Activated T-helper 1 cell treated with anti-CD3 and anti-CD28 coated beads, Interleukin-12 subunit alpha, Interleukin-12 subunit beta, Interleukin-2, Interleukin-4 antibody, amounts not matched to agents 30 ng/mL and 10 ng/mL and 1 ng/mL, durations not matched to agents 14 hours and 24 hours and 36 hours (primary cell): ENCODE measurements around the gene C1orf87. TPM values are rescaled to one million over a fixed set of nuclear protein-coding genes. Genes with fewer than 3 reads are reported as not detected.

Source experiments
- DNase-seq: peaks from one replicate; pipeline ENCODE4 v3.0.0; 2021; ENCODE audit warnings: low spot score
- H3K27ac Mint-ChIP-seq: one replicate; pipeline ENCODE4 v1.8.0; 2021; ENCODE audit warnings: mild to moderate bottlenecking, mixed read lengths
- H3K27me3 Mint-ChIP-seq: one replicate; pipeline ENCODE4 v1.8.0; 2022; ENCODE audit warnings: mild to moderate bottlenecking, moderate library complexity, mixed read lengths; ENCODE audit not compliant: insufficient read depth
- H3K36me3 Mint-ChIP-seq: one replicate; pipeline ENCODE4 v1.8.0; 2021; ENCODE audit warnings: low read depth, mixed read lengths
- H3K4me1 Mint-ChIP-seq: one replicate; pipeline ENCODE4 v1.8.0; 2021; ENCODE audit warnings: low read depth, mixed read lengths
- H3K4me3 Mint-ChIP-seq: one replicate; pipeline ENCODE4 v1.8.0; 2021; ENCODE audit warnings: mild to moderate bottlenecking, moderate library complexity, mixed read lengths
- H3K9me3 Mint-ChIP-seq: one replicate; pipeline ENCODE4 v1.8.0; 2021; ENCODE audit warnings: mixed read lengths
- intact Hi-C: fragments of 100-400 bp; cut with micrococcal nuclease; formaldehyde crosslinking; loops from one replicate; pipeline ENCODE4 v1.15.1; 2024
- total RNA-seq: library from RNA; stranded (reverse); gene quantifications from 2 replicates; pipeline ENCODE4 v1.2.3, GENCODE V29; 2022

The C1orf87 gene
- total RNA-seq, 1 donor from 2014 or later, result not detected

- no peak overlapping the region for H3K4me3 Mint-ChIP-seq
- H3K36me3 Mint-ChIP-seq, result no peaks in the 10 kb centered on the region
- H3K27ac Mint-ChIP-seq, result no peak overlapping the region
- intact Hi-C loops, result loop anchor here (1.0 to 10.0 kb wide), 5 partner anchors 44 to 1432 kb away; no protein-coding TSS in a partner anchor
- no peaks in the 10 kb centered on the region for H3K9me3 Mint-ChIP-seq
- DNase-seq, result peak; percentile 24
- no peaks in the 10 kb centered on the region for H3K4me1 Mint-ChIP-seq
- peaks cover 13% of the 10 kb centered on the region for H3K27me3 Mint-ChIP-seq
These were observed 126.3 kb downstream of the C1orf87 start for GRCh38 chr1:59947047-59947938.

GRCh38 chr1:59945790-59946189 is 127.8 kb downstream of the C1orf87 start:
- Mint-ChIP-seq H3K36me3 (no peaks in the 10 kb centered on the region), H3K9me3 (no peaks in the 10 kb centered on the region), H3K27ac (no peak overlapping the region), H3K4me1 (no peaks in the 10 kb centered on the region), H3K27me3 (peaks cover 13% of the 10 kb centered on the region), H3K4me3 (no peak overlapping the region)
- intact Hi-C loops, result loop anchor here (5.0 to 10.0 kb wide), 3 partner anchors 163 to 1431 kb away; no protein-coding TSS in a partner anchor
- DNase-seq, result no peak

Other genes with a start within 250 kb of the C1orf87 start
- gene CYP2J2, start 147.0 kb downstream of the C1orf87 start, total RNA-seq, result 0.44 and 0.54 TPM in 2 replicates